Dorsolateral prefrontal cortex (tissue), 118 donors: Measurements from ENCODE around the gene IL10RA. TPM values are rescaled to one million over a fixed set of nuclear protein-coding genes. Genes with fewer than 3 reads are reported as not detected.

ENCODE experiments used
- total RNA-seq, 120 experiments: library from RNA; stranded (reverse); gene quantifications; one replicate each; pipeline versions ENCODE4 v1.2.3 to v1.2.4, GENCODE V29; 2022

Gene IL10RA
- total RNA-seq, 120 experiments from 2014 or later = 3.0 to 23.1 (median 8.5) TPM

Other genes starting within 250 kb of the IL10RA start
- gene DSCAML1, start 189.2 kb upstream of the IL10RA start, total RNA-seq = 10 to 100 TPM; 16.1 to 61.7 (median 35.6) TPM
- gene FXYD2, start 161.7 kb upstream of the IL10RA start, total RNA-seq = 10 to 100 TPM in 5 of 120 experiments, 1 to 10 TPM in 115; 1.5 to 14.9 (median 4.6) TPM
- 100 to 1,000 TPM; 188 to 567 (median 374) TPM for gene FXYD6, start 109.7 kb upstream of the IL10RA start, total RNA-seq
- 1 to 10 TPM in 1 of 120 experiments, under 1 TPM in 56, not detected in 63; 0.15 to 1.3 (median 0.35) TPM for gene TMPRSS13, start 57.0 kb upstream of the IL10RA start, total RNA-seq
- gene TMPRSS4, start 90.7 kb downstream of the IL10RA start, total RNA-seq = not detected
- under 1 TPM in 28 of 120 experiments, not detected in 92; 0.11 to 0.60 (median 0.21) TPM for gene SMIM35, start 100.6 kb downstream of the IL10RA start, total RNA-seq
- gene SCN4B, start 166.4 kb downstream of the IL10RA start, total RNA-seq = 100 to 1,000 TPM in 7 of 120 experiments, 10 to 100 TPM in 113; 16.9 to 139 (median 69.6) TPM
- 100 to 1,000 TPM in 3 of 120 experiments, 10 to 100 TPM in 117; 23.2 to 106 (median 68.8) TPM for gene SCN2B, start 190.2 kb downstream of the IL10RA start, total RNA-seq
- gene JAML, start 238.6 kb downstream of the IL10RA start, total RNA-seq = 1 to 10 TPM in 54 of 120 experiments, under 1 TPM in 59, not detected in 7; 0.10 to 5.0 (median 0.98) TPM